HPDE6-E6E7 (cell line): Measurements from ENCODE around the gene USP22.

ENCODE experiments used
- DNase-seq: peaks from one replicate; pipeline ENCODE4 v3.0.0; 2011; ENCODE audit warnings: missing footprints; ENCODE audit errors: extremely low spot score

USP22 gene

DNA sequence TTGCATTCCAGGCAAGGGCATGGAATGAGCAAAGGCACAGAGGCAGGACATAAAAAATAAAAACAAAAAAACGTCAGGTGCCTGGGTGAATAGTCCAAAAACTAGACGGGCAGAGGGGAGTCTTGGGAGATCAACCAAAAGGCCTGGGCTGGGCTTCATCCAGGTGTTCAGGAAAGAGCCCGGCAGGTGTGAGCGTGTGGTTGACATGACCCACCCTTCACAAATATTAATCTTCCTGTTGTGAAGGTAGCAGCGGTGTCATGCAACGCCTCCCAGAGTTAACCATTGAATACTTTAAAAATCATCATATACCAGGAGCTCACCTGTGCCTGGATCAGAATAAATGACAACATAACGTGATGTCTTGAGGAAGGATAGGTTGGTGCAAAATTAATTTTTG, 90.6 kb downstream of the USP22 start:
- no peak for DNase-seq
